ENCODE results near the gene RCOR2. TPM values are rescaled to one million over a fixed set of nuclear protein-coding genes. Genes with fewer than 3 reads are reported as not detected.

Gene RCOR2
- total RNA-seq, 1 experiment from 2014 or later, result not detected

- Mint-ChIP-seq H3K4me3 (ENCODE audit: unreplicated experiment) (peak overlapping the region; percentile 70), H3K27me3 (ENCODE audit: insufficient read depth, unreplicated experiment) (no peaks in the 10 kb centered on the region), H3K4me1 (ENCODE audit: insufficient read depth, unreplicated experiment) (peaks cover 6% of the 10 kb centered on the region), H3K36me3 (ENCODE audit: insufficient read depth, unreplicated experiment) (peaks cover 11% of the 10 kb centered on the region), H3K9me3 (ENCODE audit: unreplicated experiment) (no peaks in the 10 kb centered on the region), H3K27ac (ENCODE audit: low read depth, unreplicated experiment) (no peak overlapping the region)
- BruUV-seq (replicated peaks), result no TSS peak
- no peak for DNase-seq (ENCODE audit: unreplicated experiment)
- TF ChIP-seq, protein P1, sequence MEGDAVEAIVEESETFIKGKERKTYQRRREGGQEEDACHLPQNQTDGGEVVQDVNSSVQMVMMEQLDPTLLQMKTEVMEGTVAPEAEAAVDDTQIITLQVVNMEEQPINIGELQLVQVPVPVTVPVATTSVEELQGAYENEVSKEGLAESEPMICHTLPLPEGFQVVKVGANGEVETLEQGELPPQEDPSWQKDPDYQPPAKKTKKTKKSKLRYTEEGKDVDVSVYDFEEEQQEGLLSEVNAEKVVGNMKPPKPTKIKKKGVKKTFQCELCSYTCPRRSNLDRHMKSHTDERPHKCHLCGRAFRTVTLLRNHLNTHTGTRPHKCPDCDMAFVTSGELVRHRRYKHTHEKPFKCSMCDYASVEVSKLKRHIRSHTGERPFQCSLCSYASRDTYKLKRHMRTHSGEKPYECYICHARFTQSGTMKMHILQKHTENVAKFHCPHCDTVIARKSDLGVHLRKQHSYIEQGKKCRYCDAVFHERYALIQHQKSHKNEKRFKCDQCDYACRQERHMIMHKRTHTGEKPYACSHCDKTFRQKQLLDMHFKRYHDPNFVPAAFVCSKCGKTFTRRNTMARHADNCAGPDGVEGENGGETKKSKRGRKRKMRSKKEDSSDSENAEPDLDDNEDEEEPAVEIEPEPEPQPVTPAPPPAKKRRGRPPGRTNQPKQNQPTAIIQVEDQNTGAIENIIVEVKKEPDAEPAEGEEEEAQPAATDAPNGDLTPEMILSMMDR (IDR thresholded peaks at IDR 0.05; ENCODE audit: unreplicated experiment), result no peak
- ChIA-PET POLR2A (no interaction called here), CTCF (interaction anchor here (0.6 to 1.2 kb wide), 2 partner anchors 23 to 79 kb away, joined by 3 to 5 read pairs; partner anchors contain the start of gene NAA40)
- intact Hi-C loops (cut with micrococcal nuclease), result no loop called here
Observed at GRCh38 chr11:63915961-63916836, 765 bp downstream of the RCOR2 start.

DNA sequence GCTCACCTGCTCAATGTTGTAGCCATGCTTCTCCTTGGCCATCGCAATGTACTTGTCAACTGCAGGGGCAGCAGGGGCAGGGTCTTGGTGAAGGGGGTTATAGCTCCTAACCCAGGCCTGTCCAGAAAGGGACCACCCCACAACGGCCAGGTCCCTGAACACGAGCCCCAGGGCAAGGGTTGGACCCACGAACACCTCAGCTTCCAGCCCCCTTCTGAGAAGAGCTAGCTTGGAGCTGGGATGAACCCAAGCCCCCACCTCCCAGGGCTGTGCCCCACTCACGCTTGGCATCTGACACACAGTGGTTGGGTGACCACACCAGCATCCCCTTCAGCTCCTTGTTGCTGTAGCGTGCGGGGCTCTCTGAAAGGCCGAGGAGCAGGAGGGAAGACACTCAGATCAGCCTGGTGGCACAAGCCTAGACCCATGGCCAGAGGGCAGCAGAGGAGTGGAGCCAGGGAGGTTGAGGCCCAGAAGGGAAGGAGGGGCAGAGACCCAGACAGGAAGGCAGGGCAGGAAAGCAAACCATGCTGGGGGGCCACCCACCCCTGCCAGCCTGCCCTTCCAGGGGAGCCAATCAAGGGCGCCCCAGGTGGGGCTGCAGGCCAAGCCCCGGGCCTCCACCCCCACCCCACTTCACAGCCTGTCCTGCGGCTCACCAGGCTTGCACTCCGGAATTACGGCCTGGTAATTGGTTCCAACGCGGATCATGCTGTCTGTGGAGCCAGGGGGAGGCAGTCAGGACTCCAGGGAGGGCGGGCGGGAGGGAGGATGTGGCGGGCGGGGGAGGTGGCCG is 1.9 kb downstream of the RCOR2 start:
- DNase-seq (ENCODE audit: unreplicated experiment), result no peak
- Mint-ChIP-seq H3K4me1 (ENCODE audit: insufficient read depth, unreplicated experiment) (peaks cover 6% of the 10 kb centered on the region), H3K36me3 (ENCODE audit: insufficient read depth, unreplicated experiment) (peaks cover 14% of the 10 kb centered on the region), H3K4me3 (ENCODE audit: unreplicated experiment) (no peak overlapping the region), H3K9me3 (ENCODE audit: unreplicated experiment) (no peaks in the 10 kb centered on the region), H3K27ac (ENCODE audit: low read depth, unreplicated experiment) (no peak overlapping the region), H3K27me3 (ENCODE audit: insufficient read depth, unreplicated experiment) (no peaks in the 10 kb centered on the region)
- TF ChIP-seq, protein P1 (IDR thresholded peaks at IDR 0.05; ENCODE audit: unreplicated experiment), result no peak
- POLR2A ChIA-PET, result no interaction called here
- no TSS peak for BruUV-seq (replicated peaks)
- CTCF ChIA-PET, result interaction anchor here (1.0 kb wide), 2 partner anchors 9 to 234 kb away, joined by 3 to 4 read pairs; no protein-coding TSS in a partner anchor
- intact Hi-C loops (cut with micrococcal nuclease), result no loop called here

DNA sequence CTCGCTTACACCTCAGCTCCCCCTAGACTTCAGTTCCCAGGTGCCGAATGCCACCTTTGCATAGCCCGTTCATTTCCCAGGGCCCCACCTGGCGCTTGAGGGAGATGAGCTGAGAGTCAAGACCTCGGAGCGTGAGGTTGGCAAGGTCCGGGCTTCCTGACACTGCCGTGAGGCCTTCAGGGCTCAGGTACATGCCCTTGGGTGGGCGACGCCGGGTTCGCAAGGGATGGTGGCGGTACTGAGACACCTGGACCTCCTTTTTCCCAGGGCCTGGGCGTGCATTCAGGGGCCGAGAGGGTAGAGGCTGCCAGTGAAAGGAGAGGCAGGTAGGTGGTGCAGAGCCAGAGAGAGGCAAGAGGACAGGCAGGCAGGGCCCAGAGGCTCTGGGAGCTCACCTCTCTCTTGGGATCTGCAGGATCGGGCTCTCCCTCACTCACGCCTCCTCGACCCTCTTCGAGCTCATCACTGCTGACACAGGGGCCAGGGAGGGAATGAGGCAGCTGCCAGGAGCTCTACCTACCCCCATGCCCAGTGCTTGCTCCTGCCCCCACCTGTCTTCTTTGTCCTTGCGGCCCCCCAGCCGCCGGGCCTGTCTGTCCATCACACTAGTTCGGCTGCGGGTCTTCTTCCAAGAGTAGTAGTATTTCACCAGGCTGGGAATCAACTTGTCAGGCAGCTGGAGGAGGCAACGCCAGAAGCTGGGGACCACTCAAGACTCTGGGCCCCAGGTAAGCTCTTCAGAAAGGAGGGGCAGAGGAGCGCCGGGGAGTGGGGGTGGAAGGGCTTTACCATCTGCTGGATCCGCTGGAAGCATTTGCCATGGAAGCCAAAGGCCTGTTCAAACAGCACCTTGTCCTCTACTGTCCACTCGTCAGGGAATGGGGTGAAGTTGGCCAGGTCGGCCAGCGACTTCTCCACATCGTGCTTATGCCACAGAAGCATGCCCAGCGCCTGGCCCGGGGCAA is 2.8 kb downstream of the RCOR2 start:
- H3K9me3 Mint-ChIP-seq (ENCODE audit: unreplicated experiment), result no peaks in the 10 kb centered on the region
- TF ChIP-seq, protein P1 (IDR thresholded peaks at IDR 0.05; ENCODE audit: unreplicated experiment), result no peak
- peaks cover 6% of the 10 kb centered on the region for H3K4me1 Mint-ChIP-seq (ENCODE audit: insufficient read depth, unreplicated experiment)
- intact Hi-C loops (cut with micrococcal nuclease), result no loop called here
- H3K36me3 Mint-ChIP-seq (ENCODE audit: insufficient read depth, unreplicated experiment), result peaks cover 24% of the 10 kb centered on the region
- H3K4me3 Mint-ChIP-seq (ENCODE audit: unreplicated experiment), result no peak overlapping the region
- no TSS peak for BruUV-seq (replicated peaks)
- ChIA-PET POLR2A (interaction anchor here (0.9 kb wide), 1 partner anchor 12 kb away, joined by 3 read pairs; no protein-coding TSS in a partner anchor), CTCF (interaction anchor here (0.8 to 1.4 kb wide), 4 partner anchors 8 to 235 kb away, joined by 3 to 4 read pairs (median 4); no protein-coding TSS in a partner anchor)
- DNase-seq (ENCODE audit: unreplicated experiment), result no peak
- no peaks in the 10 kb centered on the region for H3K27me3 Mint-ChIP-seq (ENCODE audit: insufficient read depth, unreplicated experiment)
- no peak overlapping the region for H3K27ac Mint-ChIP-seq (ENCODE audit: low read depth, unreplicated experiment)
